HepG2 (cell line): Measurements from ENCODE around the gene ACSF3. TPM values are rescaled to one million over a fixed set of nuclear protein-coding genes. Genes with fewer than 3 reads are reported as not detected.
A peak's percentile ranks its signal among the peaks of the same experiment; 100 is the strongest.

Source experiments
- ARID4A ChIP-seq: sonication (generic); formaldehyde crosslinking; IDR thresholded peaks from 2 replicates; pipeline ENCODE4 v1.5.0; 2020; ENCODE audit warnings: mild to moderate bottlenecking, missing genetic modification reagents, borderline replicate concordance
- BHLHE40 ChIP-seq: IDR thresholded peaks from 2 replicates; pipeline ENCODE4 v1.6.1; 2011; ENCODE audit warnings: low read length, improper control_type of control experiment
- BRD4 ChIP-seq: sonication (generic); formaldehyde crosslinking; IDR thresholded peaks from 2 replicates; pipeline ENCODE4 v1.4.0; 2020; ENCODE audit warnings: missing genetic modification reagents
- DR1 ChIP-seq: sonication (generic); formaldehyde crosslinking; IDR thresholded peaks from 2 replicates; pipeline ENCODE4 v1.8.0; 2021; ENCODE audit warnings: mild to moderate bottlenecking, missing genetic modification reagents, inconsistent platforms
- ELF3 ChIP-seq: IDR thresholded peaks from 2 replicates; pipeline ENCODE4 v1.6.1; 2016; ENCODE audit warnings: missing genetic modification reagents, missing compliant biosample characterization
- ERF ChIP-seq: IDR thresholded peaks from 2 replicates; pipeline ENCODE4 v1.6.1; 2018; ENCODE audit warnings: missing biosample characterization, missing genetic modification reagents
- HNRNPL ChIP-seq: fragments of 200-400 bp; formaldehyde crosslinking; IDR thresholded peaks from 2 replicates; pipeline ENCODE4 v1.6.1; 2017; ENCODE audit warnings: mild to moderate bottlenecking, low read depth, low read length
- HOXD1 ChIP-seq: sonication (generic); formaldehyde crosslinking; IDR thresholded peaks from 2 replicates; pipeline ENCODE4 v1.5.0; 2020; ENCODE audit warnings: missing genetic modification reagents
- PAX8 ChIP-seq: sonication (generic); formaldehyde crosslinking; IDR thresholded peaks from 2 replicates; pipeline ENCODE4 v1.8.0; 2022; ENCODE audit warnings: mild to moderate bottlenecking, missing genetic modification reagents, borderline replicate concordance
- PRDM15 ChIP-seq: sonication (generic); formaldehyde crosslinking; IDR thresholded peaks from 2 replicates; pipeline ENCODE4 v1.4.0; 2020; ENCODE audit warnings: missing genetic modification reagents
- RARG ChIP-seq: sonication (generic); formaldehyde crosslinking; IDR thresholded peaks from 2 replicates; pipeline ENCODE4 v1.4.0; 2020; ENCODE audit warnings: low read depth, mild to moderate bottlenecking, missing genetic modification reagents
- RFX5 ChIP-seq: IDR thresholded peaks from 2 replicates; pipeline ENCODE4 v1.6.1; 2011; ENCODE audit warnings: low read depth, low read length, improper control_type of control experiment
- SIX4 ChIP-seq: sonication (generic); formaldehyde crosslinking; IDR thresholded peaks from 2 replicates; pipeline ENCODE4 v1.4.0; 2020; ENCODE audit warnings: missing genetic modification reagents
- SRY ChIP-seq: sonication (generic); formaldehyde crosslinking; IDR thresholded peaks from 2 replicates; pipeline ENCODE4 v1.8.0; 2022; ENCODE audit warnings: mild to moderate bottlenecking, missing genetic modification reagents
- TBX2 ChIP-seq: sonication (generic); formaldehyde crosslinking; IDR thresholded peaks from 2 replicates; pipeline ENCODE4 v1.5.0; 2020; ENCODE audit warnings: missing genetic modification reagents, mild to moderate bottlenecking, borderline replicate concordance
- TFAP4 ChIP-seq: sonication (generic); IDR thresholded peaks from 2 replicates; pipeline ENCODE4 v1.6.1; 2016; ENCODE audit warnings: low read depth, borderline replicate concordance
- ZFAT ChIP-seq: sonication (generic); formaldehyde crosslinking; conservative IDR thresholded peaks from 2 replicates; pipeline ENCODE4 v1.8.1; 2023; ENCODE audit warnings: missing genetic modification reagents, inconsistent platforms
- ZNF232 ChIP-seq: sonication (generic); formaldehyde crosslinking; IDR thresholded peaks from 2 replicates; pipeline ENCODE4 v1.4.0; 2020; ENCODE audit warnings: missing genetic modification reagents, borderline replicate concordance
- ZNF616 ChIP-seq: sonication (generic); formaldehyde crosslinking; IDR thresholded peaks from 2 replicates; pipeline ENCODE4 v1.5.0; 2020; ENCODE audit warnings: low read depth, mild to moderate bottlenecking, missing genetic modification reagents
- ZNF766 ChIP-seq: sonication (generic); formaldehyde crosslinking; IDR thresholded peaks from 2 replicates; pipeline ENCODE4 v1.5.0; 2020; ENCODE audit warnings: missing genetic modification reagents, borderline replicate concordance
- ZNF775 ChIP-seq: sonication (generic); formaldehyde crosslinking; IDR thresholded peaks from 2 replicates; pipeline ENCODE4 v1.4.0; 2020; ENCODE audit warnings: missing genetic modification reagents, mild to moderate bottlenecking, moderate library complexity, borderline replicate concordance
- polyA plus RNA-seq, 8 experiments: library from polyadenylated mRNA; depleted of rRNA in 3 of 8; stranded (reverse) in 7 of 8; unstranded in 1 of 8; fragments of >200 nt; fragmentation: Illumina TruSeq in 4 of 8; extraction: Trizol in 4 of 8; gene quantifications; 2 replicates each; pipeline versions ENCODE4 v1.2.1 to v1.2.3, GENCODE V29; 2011 to 2016; ENCODE audit warnings: low read depth in 4 of 8, missing spikeins in 1 of 8, mixed read lengths in 1 of 8; ENCODE audit not compliant: insufficient read depth in 1 of 8
- total RNA-seq, 5 experiments: library from RNA; depleted of rRNA; stranded (reverse); fragments of >200 nt; fragmentation: Illumina TruSeq; extraction: Trizol; gene quantifications; 2 replicates each; pipeline ENCODE4 v1.2.3, GENCODE V29; 2016; ENCODE audit warnings: low read depth in 1 of 5

Gene ACSF3
- total and polyA plus RNA-seq, 2 of the 13 experiments (the other 11 are each of a cell fraction or from before 2014, with no cell fraction given), result 14.9 to 30.6 TPM

GRCh38 chr16:89176147-89176690 lies 82.6 kb downstream of the ACSF3 start (continued):
- TF ChIP-seq PRDM15 (CRISPR knock-in tag), result no peak
- TF ChIP-seq BRD4 (CRISPR knock-in tag), result 0 out of 2 replicates have a peak, but pooled peaks have one; percentile 45
- 0 out of 2 replicates have a peak, but pooled peaks have one; percentile 1 for TF ChIP-seq DR1 (CRISPR knock-in tag)
- no peak for TF ChIP-seq ZNF775 (CRISPR knock-in tag)
- TF ChIP-seq RFX5, result no peak
- TF ChIP-seq SRY (CRISPR knock-in tag), result no peak
- no peak for TF ChIP-seq TBX2 (CRISPR knock-in tag)
- TF ChIP-seq ZNF616, result no peak
- TF ChIP-seq ZNF232, result no peak
- no peak for TF ChIP-seq PAX8
- no peak for TF ChIP-seq ARID4A (CRISPR knock-in tag)
- no peak for TF ChIP-seq ZNF766
- TF ChIP-seq TFAP4, result no peak
- 0 out of 2 replicates have a peak, but pooled peaks have one; percentile 13 for TF ChIP-seq HNRNPL
- TF ChIP-seq BHLHE40, result no peak
- TF ChIP-seq ERF, result no peak
- no peak for TF ChIP-seq RARG
- no peak for TF ChIP-seq HOXD1
- no peak for TF ChIP-seq SIX4 (CRISPR knock-in tag)
- TF ChIP-seq ZFAT (CRISPR knock-in tag), result no peak
- TF ChIP-seq ELF3, result no peak
